Ishikawa (cell line): ENCODE data around the gene CGN.

Experiments
- RAD21 ChIP-seq: IDR thresholded peaks from 2 replicates; pipeline ENCODE4 v1.6.1; 2012; ENCODE audit warnings: low read depth
- REST ChIP-seq: IDR thresholded peaks from 2 replicates; pipeline ENCODE4 v1.6.1; 2012; ENCODE audit warnings: low read depth, mild to moderate bottlenecking
- TCF12 ChIP-seq: IDR thresholded peaks from 2 replicates; pipeline ENCODE4 v1.6.1; 2012; ENCODE audit warnings: low read depth

GRCh38 chr1:151511636-151512215 lies 539 bp downstream of the CGN start:
- TF ChIP-seq RAD21 (peak; percentile 3; the same call in 1 of the 2 replicates), TCF12 (no peak), REST (no peak)
